Left kidney (tissue), 2 donors: Measurements from ENCODE around the gene SBNO2. TPM values are rescaled to one million over a fixed set of nuclear protein-coding genes. Genes with fewer than 3 reads are reported as not detected.
"Not testable (repeated sequence)": the region's sequence is repeated elsewhere in the genome, so short reads cannot be mapped to it uniquely, and the experiment has no call there.

Experiments used
- DNase-seq: peaks from one replicate; pipeline ENCODE4 v3.0.0-alpha.2; 2013
- polyA plus RNA-seq: library from polyadenylated mRNA; unstranded; fragments of 120-200 nt; gene quantifications from one replicate; pipeline ENCODE4 v1.2.1, GENCODE V29; 2013; ENCODE audit not compliant: insufficient read length

The SBNO2 gene
- polyA plus RNA-seq, 1 donor = 15.1 TPM

DNA sequence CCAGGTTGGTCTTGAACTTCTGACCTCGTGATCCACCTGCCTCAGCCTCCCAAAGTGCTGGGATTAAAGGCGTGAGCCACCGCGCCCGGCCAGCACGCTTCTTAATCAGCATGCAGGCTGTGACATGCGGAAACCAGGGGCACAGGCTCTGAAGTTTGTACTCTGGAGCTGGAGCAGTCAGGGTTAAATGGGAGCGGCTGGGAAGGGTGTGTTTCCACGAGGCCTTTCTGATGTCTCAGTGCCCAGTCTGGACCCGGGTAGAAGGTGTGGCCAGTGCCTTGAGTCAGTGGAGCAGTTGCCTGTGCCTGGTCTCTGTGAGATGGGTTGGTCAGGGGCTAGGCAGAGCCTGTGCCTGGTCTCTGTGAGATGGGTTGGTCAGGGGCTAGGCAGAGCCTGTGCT is 34.8 kb upstream of the SBNO2 start:
- not testable (repeated sequence) for DNase-seq

DNA sequence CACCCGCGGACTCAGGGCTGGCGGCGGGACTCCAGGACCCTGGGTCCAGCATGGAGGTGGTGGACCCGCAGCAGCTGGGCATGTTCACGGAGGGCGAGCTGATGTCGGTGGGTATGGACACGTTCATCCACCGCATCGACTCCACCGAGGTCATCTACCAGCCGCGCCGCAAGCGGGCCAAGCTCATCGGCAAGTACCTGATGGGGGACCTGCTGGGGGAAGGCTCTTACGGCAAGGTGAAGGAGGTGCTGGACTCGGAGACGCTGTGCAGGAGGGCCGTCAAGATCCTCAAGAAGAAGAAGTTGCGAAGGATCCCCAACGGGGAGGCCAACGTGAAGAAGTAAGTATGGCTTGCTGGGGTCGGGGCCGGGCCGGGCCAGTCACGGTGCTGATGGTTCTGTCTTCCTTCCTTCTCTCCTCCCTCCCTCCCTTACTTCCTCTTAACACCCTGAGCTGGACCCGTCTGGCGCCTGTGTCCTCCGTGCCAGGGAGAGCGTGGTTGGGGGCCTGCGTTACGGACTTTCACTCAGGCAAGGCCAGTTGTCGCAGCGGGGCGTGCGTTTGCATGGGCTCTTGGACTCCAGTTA is 32.9 kb upstream of the SBNO2 start:
- DNase-seq = no peak

DNA sequence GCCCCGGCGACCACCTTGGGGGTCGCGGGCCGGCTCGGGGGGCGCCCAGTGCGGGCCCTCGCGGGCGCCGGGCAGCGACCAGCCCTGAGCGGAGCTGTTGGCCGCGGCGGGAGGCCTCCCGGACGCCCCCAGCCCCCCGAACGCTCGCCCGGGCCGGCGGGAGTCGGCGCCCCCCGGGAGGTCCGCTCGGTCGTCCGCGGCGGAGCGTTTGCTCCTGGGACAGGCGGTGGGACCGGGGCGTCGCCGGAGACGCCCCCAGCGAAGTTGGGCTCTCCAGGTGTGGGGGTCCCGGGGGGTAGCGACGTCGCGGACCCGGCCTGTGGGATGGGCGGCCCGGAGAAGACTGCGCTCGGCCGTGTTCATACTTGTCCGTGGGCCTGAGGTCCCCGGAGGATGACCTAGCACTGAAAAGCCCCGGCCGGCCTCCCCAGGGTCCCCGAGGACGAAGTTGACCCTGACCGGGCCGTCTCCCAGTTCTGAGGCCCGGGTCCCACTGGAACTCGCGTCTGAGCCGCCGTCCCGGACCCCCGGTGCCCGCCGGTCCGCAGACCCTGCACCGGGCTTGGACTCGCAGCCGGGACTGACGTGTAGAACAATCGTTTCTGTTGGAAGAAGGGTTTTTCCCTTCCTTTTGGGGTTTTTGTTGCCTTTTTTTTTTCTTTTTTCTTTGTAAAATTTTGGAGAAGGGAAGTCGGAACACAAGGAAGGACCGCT is 32.2 kb upstream of the SBNO2 start:
- DNase-seq = no peak

DNA sequence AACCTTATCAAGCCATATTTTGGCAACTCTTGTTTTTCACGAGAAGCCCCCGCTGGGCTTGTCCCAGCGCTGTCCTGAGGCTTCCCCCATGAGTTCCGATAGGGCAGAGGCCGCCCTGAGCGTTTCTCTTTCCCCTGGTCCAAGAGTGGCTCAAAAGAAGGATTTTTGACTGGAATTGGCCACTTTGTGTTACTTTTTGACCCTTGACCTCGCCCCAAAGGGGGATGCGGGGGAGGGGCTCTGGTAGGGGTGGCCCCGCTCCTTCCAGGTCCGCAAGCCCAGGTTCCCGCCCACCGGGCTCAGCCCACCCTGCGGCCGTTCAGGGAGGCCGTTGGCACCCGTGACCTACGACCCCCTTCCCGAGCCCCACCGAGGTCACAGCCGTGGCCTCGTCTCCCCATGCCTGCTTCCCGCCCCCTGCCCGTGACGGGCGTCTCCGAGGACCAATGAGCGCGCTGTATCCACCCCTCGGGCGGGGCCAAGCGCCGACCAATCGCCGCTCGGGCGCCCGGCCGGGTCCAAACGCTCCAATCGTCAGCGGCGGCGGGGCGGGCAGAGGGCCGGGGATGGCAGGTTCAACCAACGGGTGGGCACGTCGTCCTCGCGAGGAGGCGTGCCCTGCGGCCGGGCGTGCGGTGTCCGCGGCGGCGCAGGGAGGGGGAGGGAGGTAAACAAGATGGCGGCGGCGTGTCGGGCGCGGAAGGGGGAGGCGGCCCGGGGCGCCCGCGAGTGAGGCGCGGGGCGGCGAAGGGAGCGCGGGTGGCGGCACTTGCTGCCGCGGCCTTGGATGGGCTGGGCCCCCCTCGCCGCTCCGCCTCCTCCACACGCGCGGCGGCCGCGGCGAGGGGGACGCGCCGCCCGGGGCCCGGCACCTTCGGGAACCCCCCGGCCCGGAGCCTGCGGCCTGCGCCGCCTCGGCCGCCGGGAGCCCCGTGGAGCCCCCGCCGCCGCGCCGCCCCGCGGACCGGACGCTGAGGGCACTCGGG is 31.3 kb upstream of the SBNO2 start, which contains the start of gene STK11:
Gene STK11 (plus strand): TSS at position 665 of the 986 bp plus-strand sequence. CDS start 1,136 bp downstream, outside the sequence.
- peak; percentile 96 for DNase-seq

DNA sequence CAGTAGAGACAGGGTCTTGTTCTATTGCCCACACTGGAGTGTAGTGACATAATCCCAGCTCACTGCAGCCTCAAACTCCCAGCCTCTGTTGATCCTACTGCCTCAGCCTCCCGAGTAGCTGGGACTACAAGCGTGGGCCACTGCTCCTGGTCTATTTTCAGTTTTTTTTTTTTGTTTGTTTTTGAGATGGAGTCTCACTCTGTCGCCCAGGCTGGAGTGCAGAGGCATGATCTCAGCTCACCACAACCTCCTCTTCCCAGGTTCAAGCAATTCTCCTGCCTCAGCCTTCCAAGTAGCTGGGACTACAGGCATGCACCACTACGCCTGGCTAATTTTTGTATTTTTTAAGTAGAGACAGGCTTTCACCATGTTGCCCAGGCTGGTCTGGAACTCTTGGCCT is 26.5 kb upstream of the SBNO2 start:
- DNase-seq = not testable (repeated sequence)

DNA sequence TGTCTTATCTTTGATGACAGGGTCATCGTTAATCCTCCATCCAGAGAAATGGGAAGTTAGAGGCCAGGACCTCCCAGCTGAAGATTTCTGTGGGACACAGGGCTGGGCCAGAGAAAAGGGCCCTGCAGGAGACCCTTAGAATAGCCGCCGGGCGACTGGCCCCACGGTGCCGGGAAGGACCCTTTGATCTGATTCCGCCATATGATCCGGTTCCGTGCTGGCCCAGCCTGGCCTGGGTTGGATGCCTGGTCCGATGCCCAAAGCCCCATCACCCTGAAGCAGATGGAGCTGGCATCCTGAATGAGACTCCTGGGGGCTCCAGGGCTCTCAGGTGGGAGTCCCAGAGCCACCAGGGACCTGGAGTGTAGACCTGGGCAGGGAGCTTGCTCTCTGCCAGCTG is 25.5 kb upstream of the SBNO2 start:
- no peak for DNase-seq

DNA sequence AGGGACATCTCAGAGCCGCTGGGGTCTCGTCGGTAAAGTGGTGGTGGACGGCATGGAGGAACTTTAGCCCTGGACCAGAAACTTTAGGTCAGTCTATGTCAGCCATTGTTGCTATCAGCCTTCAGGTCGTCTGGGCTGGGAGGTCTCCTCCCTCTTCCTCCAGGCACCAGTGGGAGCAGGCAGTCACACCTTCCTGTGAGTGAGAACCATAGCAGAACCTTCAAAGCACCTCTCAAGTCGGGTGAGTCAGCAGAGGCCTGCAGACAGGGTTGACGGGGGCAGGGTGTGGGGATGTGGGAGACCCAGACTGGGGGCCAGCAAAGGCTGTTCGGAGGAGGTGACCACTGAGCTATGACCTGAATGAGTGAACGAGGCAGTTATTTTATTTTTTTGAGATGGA is 15.4 kb upstream of the SBNO2 start:
- DNase-seq = no peak

DNA sequence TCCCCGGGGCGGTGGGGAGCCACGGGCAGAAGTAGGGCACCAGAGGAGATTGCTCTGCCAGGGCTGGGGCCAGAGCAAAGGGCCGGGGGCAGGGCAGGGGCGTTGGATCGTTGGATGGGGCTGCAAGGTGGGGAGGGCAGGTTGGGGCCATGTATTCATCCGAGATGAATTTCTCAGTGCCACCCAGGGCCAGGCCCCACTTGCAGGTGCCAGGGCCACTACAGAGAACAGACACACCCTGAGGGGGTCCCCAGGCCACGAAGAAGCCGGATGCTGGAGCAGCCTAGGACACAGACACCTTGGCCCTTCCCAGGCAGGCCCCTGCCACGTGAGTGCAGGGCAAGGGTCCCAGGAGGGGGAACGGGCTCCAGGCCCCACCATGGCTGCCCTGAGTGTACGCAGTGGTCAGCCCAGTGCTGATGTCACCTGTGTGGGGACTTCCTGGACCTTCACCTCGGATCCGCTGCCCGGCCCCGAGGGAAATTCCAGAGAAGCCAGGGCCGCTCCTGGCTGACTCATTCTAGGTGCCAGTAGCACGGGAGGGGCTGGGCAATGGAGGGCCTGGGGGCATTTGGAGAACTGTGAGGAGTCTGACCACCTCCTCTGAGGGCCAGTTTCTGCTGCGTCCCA is 9.6 kb upstream of the SBNO2 start:
- no peak for DNase-seq

DNA sequence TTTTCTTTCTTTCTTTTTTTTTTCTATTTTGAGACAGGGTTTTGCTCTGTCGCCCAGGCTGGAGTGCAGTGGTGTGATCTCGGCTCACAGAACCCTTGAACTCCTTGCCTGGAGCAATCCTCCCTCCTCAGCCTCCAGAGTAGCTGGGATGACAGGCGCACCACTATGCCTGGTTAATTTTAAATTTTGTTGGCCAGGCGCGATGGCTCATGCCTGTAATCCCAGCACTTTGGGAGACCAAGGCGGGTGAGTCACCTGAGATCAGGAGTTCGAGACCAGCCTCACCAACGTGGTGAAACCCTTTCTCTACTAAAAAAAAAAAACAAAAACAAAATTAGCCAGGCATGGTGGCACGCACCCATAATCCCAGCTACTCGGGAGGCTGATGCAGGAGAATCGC is 8.7 kb upstream of the SBNO2 start:
- no peak for DNase-seq

DNA sequence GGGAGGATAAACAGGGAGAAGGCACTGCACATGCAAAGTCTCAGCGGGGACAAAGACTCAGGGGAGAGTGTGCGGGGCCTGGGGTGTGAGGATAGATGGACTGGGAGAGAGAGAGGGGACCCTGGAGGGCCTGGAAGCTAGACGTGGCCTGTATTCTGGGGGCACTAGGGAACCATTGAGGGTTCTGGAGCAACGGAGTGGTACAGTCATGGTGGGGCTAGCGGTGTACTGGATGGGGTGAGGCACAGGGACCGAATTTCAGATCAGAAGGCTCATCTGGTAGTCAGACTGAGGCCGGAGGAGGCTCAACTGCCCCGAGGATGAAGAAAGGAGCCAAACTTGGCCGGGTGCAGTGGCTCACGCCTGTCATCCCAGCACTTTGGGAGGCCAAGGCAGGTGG is 8.0 kb upstream of the SBNO2 start:
- DNase-seq = no peak

DNA sequence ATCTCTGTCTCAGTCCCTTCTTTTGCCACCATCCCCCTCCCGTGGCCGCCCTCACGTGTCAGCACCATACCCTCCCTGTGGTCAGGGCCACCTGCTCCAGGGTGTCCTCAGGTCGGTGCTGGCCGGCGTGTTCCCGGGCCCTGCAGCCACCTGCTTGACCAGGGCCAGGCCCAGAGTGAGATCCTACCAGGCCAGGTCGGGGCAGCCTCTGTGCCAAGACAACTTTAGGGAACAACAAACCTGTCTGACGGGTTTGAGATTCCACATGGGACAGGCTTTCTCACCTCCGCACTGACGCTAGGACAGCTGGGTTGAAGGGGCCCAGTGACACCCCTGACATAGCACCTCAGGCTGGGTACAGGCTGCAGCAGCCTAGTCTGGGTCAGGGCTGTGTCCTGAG is 7.5 kb upstream of the SBNO2 start:
- DNase-seq = no peak

DNA sequence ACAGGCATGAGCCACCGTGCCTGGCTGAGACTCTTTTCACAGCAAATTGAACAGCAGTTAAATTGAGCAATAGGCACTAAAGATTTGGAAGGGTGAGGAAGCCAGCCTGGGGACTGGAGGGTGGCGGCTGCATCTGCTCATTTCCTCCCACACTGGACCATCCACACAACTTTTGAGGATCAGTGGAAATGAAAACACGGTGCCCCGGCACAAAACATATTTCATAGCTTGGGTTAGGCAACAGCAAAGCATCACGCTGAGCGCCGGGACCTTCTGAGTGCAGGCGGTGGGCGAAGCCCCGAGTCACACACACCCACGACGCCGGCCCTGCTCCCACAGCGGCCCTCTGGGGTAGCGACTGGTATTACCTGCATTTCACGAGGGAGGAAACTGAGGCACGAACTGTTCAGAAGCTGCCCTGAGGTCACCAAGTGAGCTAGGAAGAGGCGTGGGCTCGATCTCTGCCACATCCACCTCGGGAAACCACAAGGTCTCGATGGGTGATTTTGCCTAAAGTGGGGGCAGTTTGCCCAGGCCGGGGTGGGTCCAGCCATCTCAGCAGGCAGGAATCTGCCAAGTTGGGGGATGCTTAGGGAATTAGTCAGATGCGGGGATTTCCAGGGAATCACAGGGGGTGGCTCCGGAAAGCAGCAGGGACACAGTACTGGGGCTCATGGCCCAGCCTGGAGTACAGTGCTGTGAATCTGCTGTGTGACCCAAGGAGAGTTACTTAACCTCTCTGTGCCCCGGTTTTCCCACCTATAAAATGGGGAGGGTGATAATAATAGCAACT is 3.5 kb upstream of the SBNO2 start:
- no peak for DNase-seq

DNA sequence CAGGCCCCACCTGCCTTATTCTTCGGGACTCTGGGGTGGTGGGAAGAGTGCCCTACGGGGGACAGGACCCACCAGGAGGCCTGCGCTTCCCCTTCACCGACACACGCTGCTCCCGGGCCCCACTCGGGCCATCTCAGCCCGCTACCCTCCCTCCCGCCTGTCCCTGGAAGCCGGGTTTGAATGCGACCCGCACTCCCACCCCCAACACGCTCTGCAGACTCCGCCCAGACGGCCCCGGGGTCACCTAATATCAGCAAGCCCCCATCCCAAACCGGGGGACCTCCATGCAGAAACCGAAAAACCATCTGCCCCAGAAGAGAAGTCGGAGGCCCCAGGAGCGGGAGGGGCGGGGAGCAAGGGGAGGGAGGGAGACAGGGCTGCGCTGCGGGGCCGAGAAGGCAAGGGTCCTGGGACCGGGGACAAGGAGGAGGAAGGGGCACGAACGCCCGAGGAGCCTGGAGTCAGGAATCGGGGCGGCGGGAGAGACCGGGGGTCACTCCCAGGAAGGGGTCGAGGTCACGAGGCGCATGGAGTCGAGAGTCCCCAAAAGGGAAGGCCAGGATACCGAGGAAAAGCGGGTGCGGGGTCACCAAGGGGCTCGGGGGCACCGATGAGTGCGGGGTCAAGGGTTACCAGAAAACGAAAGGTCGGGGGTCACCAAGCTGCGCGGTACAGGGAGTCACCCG is 766 bp downstream of the SBNO2 start:
- DNase-seq = no peak

DNA sequence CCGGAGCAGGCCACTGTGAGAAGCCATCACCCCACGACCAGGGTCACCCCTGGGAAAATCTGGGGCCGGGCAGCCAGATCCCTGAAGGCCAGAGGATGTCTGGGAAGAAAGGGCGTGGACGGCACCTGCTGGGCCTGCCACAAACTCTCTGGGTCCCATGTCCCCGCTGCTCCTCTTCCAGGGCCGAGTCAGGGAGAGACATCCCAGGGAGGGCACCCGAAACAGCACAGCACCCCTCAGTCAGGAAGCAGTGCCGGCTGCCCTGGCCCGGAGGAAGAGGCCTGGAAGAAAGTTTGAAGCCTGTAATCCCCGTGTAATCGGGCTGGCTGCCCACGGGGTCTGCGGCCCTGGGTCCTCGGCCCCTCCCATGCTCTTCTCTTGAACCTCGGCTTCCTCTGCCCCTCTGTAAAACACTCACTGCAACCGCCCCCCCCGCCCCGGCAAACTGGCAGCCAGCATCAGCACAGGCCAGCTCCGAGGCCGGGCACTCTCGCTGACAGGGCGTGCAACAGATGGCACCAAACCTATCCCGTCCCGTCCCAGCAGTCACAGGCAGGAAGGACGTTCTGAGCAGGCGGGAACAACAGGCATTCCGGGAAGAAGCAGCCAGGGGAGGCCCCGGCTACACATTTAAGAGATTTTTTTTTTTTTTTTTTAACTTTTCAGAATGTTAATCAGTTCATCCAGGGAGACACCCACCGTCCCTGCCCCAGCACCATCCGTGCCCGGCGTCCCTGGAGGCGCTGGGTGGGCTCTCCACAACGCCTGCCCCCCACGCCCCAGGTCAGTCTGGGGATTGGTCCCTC is 1.5 kb downstream of the SBNO2 start:
- DNase-seq = no peak

DNA sequence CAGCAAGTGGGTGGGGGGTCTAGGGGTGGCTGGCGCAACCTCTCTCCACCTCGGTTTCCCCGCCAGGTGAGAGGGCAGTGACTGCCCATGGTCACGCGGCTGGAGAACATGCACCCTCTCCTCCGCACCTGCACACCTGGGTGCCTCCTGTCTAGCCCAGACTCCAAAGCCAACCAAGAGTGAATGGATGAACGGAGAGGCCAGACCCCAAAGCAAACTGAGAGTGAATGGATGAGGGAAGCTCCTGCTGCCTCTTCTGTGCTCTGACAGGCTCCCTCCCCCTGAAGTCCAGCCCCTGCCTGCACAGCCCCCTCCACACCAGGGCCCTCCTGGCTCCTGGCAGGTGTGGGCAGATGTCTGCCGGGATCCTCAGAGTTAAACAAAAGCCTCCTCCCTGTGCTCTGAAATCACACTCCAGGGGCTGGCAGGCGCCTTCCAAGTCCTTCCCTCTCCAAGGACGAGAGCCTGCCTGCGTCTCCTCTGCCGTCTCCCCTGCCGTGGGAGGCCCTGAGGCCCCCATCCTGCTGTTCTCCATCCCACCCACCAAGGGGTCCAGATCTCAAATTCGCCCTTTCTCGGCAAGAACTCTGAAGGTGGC is 2.2 kb downstream of the SBNO2 start:
- no peak for DNase-seq

DNA sequence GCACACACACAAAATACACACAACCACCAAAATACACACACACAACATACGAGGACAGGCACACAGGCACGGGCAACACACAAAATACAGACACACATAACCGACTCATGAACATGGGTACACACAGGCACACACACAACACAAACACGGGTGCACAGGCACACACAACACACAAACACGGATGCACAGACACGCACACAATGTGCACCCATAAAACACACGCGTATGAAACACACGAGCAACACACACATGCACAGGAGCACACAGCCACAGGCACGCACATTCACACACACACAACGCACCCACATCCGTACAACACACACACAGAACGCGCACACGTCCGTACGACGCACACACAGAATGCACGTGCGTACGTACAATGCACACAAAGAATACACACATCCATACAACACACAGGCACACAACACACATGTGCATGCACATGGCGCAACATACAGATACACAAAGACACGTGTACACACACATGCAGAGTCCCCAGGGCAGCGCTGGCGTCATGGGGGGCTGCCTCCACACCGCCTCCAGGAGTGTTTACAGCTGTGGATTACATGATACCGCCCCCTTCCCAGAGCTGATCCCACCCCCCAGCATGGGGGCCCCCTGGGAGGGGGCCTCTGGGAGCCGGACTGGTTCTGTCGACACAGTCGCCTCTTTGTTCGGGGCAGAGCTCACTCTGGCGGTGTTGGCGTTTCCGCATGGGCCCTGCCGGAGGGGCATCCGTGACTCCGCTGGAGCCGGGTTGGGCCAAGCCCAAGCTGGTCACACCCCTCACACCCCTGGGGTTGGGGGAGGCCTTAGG is 2.9 kb downstream of the SBNO2 start:
- no peak for DNase-seq

DNA sequence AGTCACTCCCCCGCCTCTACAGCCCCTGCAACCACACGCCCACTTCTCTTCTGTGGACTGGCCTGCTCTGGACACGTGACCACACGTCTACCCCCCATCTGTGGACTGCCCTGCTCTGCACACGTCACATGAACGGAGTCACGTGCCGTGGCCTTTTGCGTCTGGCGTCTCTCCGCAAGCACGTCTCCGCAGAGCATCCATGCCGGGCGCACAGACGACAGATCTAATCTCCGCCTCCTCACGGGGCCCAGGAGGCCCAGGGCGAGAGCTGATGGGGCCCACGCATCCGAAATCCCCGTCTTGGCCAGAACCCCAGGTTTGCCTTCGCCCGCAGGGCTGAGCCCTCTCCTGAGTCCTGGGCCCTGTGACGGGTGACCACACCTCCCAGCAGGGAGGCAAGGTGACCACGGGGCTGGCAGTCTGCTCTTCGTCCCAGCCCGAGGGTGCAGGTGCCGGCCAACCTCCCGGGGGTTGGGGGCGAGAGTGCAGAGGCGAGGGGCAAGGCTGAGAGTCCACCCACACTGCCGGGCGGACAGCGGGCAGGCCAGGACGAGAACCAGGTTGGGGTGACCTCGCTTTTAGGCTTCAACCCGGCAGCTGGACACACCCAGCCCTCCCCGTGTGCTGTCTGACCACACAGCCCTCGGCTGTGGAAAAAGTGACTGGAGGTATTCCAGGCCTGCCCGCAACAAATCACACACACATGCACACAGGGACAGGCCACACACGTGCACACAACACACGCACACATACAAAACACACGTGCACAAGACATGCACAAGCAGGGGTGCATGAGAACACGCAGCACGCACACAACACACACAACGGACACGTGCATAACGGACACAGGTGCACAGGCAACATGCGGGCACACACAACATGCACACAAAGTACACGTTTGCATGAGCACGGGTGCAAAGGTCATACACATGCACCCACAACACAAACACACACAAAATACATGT is 3.9 kb downstream of the SBNO2 start:
- DNase-seq = no peak
